Fibroblast of lung (primary cell): ENCODE results near the gene NLRP1.

Source experiments
- CTCF ChIP-seq, 2 donors: IDR thresholded peaks in 1 of 2; conservative IDR thresholded peaks in 1 of 2; 1 replicate in 1 of 2; 2 replicates in 1 of 2; pipeline ENCODE4 v1.5.1; 2011 to 2012; ENCODE audit warnings: low read length in 2 of 2, control low read depth in 1 of 2, inconsistent platforms in 1 of 2, low read depth in 1 of 2, mild to moderate bottlenecking in 1 of 2
- EZH2 ChIP-seq: IDR thresholded peaks from 2 replicates; pipeline ENCODE4 v1.5.1; 2012; ENCODE audit warnings: low read length, control low read depth, mild to moderate bottlenecking; ENCODE audit errors: missing control alignments

GRCh38 chr17:5527601-5528250, 56.6 kb downstream of the NLRP1 start:
- TF ChIP-seq CTCF (conservative IDR thresholded peaks at IDR 0.05 in 1 of 2, IDR thresholded peaks at IDR 0.05 in 1 of 2; ENCODE audit: low read depth in 1 of 2, low read length in 2 of 2): no peak
- TF ChIP-seq EZH2: no peak
